Stimulated activated CD8-positive, alpha-beta memory T cell treated with anti-CD3 and anti-CD28 coated beads, Interleukin-4, amount 100 ng/mL, for 48 hours (primary cell): ENCODE results near the gene NT5E.

Source experiments
- DNase-seq: peaks from one replicate; pipeline ENCODE4 v3.0.0-alpha.2; 2020

The NT5E gene

DNA sequence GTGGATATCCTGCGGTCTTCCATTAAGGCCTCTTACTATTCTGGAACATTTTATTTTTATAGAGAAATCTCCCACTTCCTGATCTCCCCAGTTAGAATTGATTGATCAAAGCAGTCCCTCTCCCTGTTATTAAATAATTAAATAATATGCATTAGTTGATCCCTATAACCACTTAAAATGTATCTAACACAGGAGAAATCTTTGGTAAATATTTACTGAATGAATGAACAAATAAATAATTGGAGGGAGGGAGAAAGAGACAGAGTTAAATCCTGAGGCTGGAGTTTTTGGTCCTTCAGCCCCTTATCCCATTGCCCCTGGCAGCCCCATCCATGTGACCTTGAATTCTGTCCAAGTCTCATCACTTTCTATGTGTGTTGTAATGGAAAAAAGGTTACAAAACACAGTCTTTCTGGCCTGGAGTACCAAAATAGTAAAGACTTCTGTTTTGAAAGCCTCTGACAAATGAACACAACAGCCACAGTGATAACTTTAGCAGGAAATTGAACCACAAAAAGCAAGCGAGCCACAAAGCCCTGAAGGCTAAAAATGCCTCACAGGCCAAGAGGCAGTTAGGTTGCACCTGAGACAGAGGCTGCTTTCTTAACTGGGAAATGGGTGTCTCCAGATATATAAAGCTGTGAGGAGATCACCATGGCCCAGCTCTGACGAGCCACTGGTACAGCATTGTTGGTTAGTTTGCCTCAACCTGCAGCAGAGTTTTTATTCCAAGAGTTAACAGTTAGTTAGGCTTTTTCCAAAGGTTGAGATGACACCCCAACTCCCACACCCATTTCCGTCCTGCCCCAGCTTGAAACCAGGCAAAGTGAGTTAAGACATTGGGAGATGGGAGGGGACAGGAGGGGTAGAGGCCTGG lies 11.3 kb downstream of the NT5E start:
- peak; percentile 62 for DNase-seq

DNA sequence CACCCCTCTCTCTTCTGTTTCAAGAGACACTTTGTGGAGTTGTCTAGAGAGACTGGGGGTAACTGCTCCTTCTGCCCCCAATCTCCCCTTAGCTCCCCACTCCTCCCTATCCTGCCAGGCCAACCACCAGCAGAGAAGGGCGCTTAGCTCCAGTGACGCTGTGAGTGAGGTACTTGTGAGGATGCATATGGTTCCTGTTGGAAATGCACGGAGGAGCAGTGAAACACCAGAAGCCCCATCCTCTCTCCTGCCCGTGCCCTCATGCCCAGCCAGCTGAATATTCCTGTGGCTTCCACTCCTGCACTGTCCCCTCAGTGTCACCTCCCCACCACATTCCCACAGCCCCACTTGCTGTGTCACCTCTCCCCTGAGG lies 11.9 kb downstream of the NT5E start:
- no peak for DNase-seq

DNA sequence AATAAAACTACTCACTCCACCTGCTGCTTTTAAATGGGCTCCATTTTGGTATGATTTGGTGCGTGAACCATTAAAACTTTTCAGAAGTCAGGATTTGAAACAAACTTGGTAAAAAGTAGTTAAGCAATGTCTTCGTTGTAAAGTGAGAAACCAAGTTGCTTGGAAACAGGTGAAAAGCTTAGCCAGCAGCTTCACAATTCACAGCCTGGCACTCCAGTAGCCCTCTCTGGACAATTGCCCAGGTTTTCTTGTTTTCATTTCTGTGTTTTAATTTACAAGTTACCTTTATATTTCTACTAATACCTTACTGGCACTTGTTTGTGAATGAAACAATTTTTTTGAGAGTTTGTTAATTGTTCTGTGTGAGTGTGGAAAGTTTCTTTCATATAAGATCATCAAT lies 12.8 kb downstream of the NT5E start:
- DNase-seq: no peak

DNA sequence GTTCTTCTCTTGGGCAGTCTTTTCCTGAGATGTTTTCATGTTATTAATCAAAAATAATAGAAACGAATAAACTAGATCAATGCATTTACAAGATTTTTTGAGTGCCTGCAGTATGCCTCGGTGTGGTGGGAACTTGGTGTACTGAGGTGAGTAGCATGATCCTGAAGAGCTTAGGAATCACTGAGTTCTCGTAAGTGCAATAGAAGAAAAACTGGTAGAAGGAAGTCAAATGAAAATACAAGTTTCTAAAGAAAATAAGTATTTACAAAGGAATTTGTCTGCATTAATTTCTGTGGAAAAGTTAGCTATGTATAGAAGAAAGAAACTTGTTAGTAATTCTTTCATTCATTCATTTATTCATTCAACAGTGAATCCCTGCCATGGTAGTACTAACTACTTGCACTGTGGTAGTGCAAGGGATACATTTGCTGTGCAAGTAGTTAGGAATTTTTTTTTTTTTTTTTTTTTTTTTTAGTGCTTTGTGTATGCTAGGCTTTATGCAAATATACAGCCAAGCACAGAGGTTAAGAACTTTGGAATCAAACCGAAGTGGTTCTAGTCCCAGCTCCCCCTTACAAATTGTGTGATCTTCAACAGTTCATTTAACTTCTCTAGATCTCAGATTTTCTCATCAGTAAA lies 13.9 kb downstream of the NT5E start:
- no peak for DNase-seq

DNA sequence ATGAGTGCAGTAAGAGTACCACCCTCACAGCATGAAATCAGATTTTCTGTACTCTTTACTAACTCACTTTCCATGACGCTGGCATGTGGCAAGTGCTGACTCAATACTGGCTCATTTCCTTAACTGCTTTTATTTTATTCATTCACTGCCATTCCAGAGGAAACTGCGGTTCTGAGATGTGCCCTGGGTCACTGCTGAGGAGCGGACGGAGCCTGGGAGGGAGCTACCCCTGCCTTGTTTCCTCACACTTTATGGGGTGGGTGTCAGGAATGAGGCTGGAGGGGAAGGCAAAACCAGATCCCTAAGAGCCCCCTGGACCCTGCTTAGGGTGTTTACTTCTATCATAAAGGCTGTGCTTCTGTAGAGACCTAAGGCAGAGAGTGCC lies 14.4 kb downstream of the NT5E start:
- peak; percentile 73 for DNase-seq

DNA sequence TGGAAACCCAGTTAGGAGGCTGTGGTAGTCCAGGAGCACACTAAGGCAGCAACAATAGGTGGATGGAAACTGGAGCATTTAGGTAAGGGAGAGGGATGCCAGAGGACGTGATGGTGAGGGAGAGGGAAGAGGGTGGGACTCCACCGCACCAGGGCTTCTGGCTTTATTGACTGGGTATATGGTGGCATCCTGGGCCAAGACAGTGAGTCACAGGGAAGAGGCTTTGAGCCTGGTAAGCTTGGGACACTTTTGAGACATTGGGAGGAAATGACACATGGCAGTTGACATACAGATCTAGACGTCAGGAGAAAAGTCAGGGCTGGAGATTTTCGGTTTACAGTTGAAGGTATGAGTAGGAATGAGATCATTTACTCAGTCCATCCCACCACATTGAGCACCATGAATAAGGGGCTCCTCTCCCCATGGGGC lies 14.9 kb downstream of the NT5E start:
- peak; percentile 62 for DNase-seq

DNA sequence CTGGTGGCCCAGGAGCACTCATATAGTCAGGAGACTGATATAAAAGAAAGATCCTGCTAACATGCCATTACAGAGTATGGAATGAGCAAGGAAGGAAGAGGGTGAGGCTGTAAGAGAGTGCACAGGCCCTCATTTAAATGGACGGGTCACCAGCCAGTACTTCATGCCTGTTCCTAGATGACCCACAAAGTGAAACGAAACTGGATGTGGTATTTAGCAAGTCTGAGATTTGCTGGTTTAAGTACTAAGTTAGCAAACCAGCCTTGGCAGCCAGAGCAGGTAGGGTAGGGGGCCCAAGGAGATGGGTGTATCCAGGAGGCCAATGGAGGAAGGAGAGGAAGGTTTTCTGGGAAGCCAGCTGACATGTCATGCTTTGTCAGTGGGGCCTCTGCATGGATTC lies 15.9 kb downstream of the NT5E start:
- DNase-seq: no peak

DNA sequence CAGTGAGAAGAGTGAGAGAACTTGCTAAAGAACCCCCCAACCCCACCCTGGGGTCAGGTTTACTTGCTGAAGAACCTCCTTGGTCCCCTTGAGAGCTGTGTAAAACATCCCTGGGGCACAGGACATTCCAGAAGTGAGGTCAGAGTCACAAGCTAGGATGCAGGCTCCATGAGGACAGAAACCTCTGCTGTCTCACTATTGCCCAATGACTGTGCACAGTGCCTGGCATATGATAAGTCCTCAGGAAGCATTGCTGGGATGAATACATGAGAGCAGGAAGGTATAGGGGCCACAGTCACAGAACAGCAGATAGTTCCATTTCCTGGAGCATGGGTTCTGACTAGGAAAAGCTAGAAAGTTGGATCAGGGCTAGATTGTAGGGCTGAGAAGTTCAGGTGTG lies 18.4 kb downstream of the NT5E start:
- no peak for DNase-seq

DNA sequence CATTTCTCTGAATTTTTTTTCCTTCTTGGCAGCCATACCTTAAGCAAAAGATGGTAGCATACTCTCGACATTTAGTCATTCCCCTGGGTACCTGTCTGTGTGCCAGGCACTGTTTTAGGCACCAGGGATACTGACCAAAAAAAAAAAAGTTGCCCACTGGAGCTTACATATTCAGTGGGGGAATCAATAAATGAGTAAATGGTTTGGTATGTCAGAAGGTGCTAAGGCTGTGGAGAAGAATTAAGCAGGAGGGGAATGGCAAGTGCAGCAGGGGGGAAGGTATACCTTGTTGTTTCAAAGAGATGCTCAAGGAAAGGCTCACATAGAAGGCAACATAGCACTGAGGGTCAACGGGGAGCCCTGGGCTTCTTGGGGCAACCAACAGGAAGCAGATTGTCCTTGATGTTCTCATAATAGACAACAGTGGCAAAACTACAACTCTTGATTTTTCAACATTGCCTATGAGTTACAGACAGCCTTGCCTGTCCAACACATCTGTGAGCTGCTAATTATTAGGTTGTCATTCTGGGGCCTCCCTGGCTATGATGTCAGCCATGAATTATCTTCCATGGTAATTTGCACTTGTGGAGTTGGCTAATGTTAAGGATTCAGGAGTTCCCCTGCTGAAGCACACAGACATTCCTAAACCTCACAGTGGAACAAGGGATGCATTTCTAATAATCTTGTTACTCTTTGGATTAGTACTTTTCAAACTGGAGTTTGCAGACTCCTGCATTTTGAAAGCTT lies 19.6 kb downstream of the NT5E start:
- no peak for DNase-seq

DNA sequence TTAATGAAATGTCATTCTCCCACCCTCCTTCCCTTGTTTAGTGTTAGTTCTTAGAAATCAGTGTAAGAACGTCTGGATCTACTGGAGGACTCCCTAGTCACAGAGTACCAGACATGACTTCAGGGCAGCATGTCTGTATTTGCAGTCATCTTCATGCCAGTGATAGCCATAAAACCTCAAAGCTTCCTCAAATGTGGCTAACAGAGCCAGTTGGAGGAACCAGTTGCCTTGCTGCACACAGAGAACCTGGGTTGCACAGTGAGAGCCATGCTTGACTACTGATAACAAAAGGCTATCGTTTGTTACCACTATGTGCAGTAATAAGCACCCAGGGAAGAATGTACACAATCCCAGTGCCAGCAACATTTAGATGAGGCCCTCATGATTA lies 20.1 kb downstream of the NT5E start:
- DNase-seq: no peak

DNA sequence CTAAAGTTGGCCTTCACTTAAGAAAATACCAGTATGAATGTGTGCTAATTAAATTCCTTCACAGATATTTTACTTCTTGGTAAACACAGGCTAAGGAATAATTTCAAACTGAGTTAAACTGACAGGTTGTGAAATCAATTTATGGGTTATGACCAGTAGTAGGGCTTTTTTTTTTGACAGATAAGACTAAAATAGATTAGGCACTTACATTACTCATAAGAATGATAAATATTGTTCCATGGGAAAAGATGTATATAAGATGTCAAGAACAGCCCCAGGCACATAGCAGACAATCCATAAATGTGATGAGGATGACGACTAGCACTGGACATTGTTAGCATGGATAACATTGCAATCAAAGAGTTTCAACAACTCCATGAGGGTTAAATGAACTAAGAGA lies 22.9 kb downstream of the NT5E start:
- DNase-seq: no peak

DNA sequence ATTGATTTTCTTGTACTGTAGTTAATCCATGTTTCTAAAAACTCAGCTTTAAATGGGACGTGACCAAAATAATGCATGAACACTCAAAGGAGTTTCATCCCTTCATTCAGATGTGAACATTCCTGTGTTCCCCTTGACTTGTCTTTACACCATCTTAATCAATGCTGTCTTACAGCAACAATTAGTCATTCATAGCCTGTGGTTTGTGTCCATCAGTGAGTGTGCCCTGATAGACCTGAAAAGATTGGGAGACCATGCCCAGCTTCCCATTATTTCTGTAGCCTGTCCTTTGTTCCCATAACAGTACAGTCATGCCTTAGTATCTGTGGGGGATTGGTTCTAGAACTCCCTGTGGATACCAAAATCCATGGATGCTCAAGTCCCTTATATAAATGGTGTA lies 23.9 kb downstream of the NT5E start:
- no peak for DNase-seq

DNA sequence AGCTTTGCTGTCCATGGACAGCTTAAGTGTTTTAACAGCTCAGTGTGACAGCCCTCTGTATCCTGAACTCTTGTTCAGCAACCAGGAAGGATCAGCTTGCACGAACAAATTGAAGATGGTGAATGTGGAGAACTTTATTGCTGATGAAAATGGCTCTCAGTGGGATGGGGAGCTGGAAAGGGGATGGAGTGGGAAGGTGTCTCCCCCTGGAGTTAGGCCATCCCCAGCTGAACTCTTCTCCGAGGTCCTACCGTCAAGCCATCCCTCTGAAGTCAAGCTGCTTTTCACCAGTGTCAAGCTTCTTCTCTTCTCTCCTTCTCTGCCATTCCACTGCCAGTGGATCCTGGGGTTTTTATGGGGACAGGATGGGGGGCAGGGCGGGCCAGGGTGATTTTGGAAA lies 26.6 kb downstream of the NT5E start:
- no peak for DNase-seq

DNA sequence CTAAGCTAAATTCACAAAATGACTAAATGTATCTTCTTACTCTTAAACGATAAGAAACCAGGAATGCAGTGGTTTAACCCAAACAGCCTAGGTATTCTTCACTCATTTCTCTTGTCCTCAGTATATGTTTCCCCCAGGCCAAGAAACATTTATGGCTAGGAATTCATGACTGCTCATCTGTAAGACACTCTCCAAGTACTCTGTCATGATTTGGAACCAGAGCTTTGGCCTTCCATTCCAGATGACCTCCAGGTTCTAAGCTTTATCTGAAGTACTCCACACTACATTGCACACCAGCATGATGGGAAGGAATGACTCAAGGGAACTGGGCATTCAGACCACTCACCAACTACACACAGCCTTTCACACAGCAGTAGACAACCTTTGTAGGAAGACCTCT lies 29.3 kb downstream of the NT5E start:
- no peak for DNase-seq

DNA sequence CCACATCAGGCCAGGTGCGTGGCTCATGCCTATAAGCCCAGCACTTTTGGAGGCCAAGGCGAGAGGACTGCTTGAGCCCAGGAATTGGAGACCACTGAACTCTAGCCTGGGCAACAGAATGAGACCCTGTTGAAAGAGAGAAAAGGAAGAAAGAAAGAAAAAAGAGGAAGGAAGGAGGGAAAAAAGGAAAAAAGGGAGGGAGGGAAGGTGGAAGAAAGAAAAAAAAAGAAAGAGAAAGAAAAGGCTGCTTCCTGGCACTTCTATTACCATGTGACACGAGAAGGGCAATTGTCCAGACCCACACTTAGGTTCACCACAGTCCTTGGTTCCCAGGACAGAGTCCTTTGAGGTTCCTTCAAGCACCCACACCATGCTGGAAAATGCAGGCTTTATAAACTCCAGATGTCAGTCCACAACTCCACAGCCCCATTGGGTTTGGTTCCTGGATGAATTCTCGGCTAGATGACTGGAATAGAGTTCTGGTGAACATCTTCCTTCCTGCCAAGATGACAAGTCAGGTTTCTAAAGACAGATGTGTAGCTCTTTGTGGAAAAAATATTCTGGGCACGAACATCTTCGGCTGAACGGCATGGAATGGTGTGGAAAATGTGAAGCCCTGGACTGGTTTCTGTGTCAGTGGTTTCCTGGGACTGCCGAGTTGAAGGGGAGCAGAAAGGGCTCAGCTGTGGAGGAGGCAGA lies 32.5 kb downstream of the NT5E start:
- DNase-seq: no peak

DNA sequence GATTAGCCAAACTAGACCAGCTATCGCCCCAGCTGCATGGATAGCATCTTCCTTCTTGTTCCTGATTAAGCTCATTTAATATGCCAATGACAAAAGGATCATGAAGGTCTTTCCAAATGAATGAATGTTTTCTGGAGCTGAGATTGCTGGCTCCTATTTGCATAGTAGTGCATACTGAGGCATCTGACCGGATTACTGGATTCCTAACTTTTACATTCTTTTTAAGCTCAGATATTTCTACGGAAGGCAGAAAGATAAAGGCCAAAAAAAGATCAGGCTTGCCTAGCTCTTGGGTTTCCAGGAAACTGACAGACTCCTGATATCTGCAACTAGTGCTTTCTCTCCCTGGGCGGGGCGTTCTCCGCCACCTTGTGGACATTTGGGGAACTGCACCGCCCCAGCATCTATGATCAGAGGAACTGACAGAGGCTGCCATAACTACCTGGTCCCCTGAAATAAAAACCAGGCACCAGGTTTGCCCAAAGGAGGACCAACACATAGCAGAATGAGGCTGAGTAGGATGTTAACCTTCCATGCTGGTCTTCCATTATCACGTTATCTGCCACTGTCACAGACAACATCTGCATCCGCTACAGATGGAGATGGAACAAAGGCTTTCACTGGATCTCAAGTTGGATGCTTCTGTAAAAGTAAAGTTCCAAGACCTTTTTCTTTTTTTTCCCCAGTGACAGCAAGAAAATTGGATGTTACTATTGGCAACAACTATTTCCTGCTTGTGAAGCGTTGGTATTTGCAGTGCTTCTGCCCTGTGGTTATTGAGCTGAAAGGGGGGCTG lies 33.2 kb downstream of the NT5E start:
- DNase-seq: peak; percentile 94

DNA sequence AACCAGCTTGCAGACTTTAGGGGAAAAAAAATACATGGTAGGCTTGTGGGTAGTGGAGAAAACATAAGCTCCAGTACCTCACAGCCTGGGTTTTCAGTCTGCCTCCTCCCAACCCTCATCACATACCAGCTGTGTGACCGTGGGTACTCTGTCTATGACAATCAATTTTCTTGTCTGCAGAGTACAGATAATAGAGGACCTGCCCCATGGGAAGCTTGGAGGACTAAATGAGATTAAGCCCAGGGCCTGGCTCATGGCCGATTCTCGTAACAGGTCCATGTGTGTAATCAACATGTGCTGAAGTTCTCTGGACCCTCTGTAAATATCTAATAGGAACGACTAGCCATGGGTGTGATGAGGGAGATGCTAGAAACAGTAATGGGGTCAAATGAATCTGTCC lies 34.0 kb downstream of the NT5E start:
- DNase-seq: no peak

DNA sequence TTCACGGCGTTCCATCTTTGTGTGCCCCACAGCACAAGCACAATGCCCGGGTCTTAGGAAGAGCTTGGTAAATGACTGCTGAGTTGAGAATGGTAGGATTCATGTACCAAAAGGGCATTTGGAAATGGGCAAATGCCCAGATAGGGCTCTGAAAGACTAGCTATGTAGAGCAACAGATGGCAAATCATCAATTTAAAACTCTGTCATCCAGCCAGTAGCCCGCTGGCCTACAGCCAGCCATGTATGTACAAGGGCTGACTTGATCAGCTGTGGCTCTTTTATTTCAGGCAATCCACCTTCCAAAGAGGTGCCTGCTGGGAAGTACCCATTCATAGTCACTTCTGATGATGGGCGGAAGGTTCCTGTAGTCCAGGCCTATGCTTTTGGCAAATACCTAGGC lies 35.1 kb downstream of the NT5E start:
- no peak for DNase-seq

DNA sequence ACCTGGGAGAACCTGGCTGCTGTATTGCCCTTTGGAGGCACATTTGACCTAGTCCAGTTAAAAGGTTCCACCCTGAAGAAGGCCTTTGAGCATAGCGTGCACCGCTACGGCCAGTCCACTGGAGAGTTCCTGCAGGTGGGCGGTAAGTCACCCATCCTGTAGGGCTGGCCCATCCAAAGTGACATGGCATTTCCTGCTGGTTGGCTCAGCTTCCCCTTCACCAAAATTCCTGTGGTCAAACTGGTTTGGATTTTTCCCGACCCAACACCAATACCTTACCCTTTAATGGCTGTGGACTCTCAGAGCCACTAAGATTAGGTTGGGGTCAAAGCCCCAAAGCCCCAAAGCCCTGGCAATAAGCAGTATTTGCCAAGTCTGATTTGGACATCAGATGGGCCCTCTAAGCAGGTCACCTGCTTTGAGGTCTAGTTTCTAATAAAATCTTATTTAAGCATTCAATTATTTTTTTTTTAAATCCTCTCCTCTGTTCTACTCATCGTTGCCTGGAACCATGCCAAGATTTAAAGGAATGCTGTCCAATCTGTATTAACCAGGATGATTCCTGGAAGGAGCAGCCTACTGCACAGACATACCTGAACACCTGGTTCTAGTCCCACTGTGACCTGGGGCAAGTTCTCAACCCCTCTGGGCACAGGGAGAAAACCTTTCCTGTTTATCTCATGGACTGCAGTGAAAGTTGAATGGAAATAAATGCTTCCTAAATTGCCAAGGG lies 40.8 kb downstream of the NT5E start:
- no peak for DNase-seq

DNA sequence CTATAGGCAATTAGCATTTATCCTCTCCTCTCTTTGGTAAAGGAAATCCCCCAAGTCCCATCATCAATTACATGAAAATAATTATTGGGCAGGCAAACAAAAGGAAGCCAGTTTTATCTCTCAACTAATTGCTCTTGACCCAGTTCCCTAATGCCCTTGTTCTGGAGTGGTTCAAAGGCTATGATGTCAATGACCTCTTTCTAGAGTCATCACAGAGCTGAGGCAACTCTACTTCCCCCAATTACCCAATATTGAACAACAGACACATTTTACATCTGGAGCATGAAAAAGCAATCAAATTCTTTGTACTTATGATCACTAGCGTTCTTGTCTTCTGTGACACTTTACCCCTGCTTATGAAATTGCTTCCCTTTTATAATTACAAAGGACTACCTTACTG lies 43.5 kb downstream of the NT5E start:
- DNase-seq: no peak
